ENCODE measurements around the gene PCDHA8. TPM values are rescaled to one million over a fixed set of nuclear protein-coding genes. Genes with fewer than 3 reads are reported as not detected.
"Not testable (repeated sequence)": the region's sequence is repeated elsewhere in the genome, so short reads cannot be mapped to it uniquely, and the experiment has no call there.

PCDHA8 gene, protein sequence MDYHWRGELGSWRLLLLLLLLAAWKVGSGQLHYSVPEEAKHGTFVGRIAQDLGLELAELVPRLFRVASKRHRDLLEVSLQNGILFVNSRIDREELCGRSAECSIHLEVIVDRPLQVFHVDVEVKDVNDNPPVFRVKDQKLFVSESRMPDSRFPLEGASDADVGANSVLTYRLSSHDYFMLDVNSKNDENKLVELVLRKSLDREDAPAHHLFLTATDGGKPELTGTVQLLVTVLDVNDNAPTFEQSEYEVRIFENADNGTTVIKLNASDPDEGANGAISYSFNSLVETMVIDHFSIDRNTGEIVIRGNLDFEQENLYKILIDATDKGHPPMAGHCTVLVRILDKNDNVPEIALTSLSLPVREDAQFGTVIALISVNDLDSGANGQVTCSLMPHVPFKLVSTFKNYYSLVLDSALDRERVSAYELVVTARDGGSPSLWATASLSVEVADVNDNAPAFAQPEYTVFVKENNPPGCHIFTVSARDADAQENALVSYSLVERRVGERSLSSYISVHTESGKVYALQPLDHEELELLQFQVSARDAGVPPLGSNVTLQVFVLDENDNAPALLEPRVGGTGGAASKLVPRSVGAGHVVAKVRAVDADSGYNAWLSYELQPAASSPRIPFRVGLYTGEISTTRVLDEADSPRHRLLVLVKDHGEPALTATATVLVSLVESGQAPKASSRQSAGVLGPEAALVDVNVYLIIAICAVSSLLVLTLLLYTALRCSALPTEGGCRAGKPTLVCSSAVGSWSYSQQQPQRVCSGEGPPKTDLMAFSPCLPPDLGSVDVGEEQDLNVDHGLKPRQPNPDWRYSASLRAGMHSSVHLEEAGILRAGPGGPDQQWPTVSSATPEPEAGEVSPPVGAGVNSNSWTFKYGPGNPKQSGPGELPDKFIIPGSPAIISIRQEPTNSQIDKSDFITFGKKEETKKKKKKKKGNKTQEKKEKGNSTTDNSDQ
- total RNA-seq (not detected), polyA plus RNA-seq (not detected)

GRCh38 chr5:140840978-140841962, at the start of gene PCDHA8:
Gene PCDHA8, plus strand, starts transcription at chr5:140841187. Its CDS starts 135 bp downstream, at chr5:140841322.
- H3K27ac Mint-ChIP-seq, result no peak within 1 kb of the TSS
- H3K4me3 ChIP-seq (ENCODE audit: low read depth, low read length), result no peak within 1 kb of the TSS
- H3K9me3 ChIP-seq (ENCODE audit: control insufficient read depth in 2 of 2, low read length in 2 of 2), result peaks cover 3 to 8% of the 10 kb centered on the region in 2 experiments
- peak within 1 kb of the TSS in 1 of 4 donors; percentile 24 for H3K4me3 Mint-ChIP-seq
- no peaks in the 10 kb centered on the region for H3K27me3 Mint-ChIP-seq
- no peak within 1 kb of the TSS for H3K27ac ChIP-seq (ENCODE audit: insufficient read depth, low read length, poor library complexity, severe bottlenecking)
- DNase-seq (peak in 1 of 3 donors; percentile 5), ATAC-seq (ENCODE audit: low read depth in 2 of 2) (no peak)
- H3K9me3 Mint-ChIP-seq, result peaks cover 0 to 21% (median 4%) of the 10 kb centered on the region in 7 donors
- no peaks in the 10 kb centered on the region for H3K27me3 ChIP-seq (ENCODE audit: control insufficient read depth, insufficient read depth, low read length)
- H3K4me1 ChIP-seq (ENCODE audit: control insufficient read depth, insufficient read depth, low read length, poor library complexity, severe bottlenecking), result no peaks in the 10 kb centered on the region
- no peaks in the 10 kb centered on the region for H3K4me1 Mint-ChIP-seq
- no peaks in the 10 kb centered on the region for H3K36me3 Mint-ChIP-seq
- no peaks in the 10 kb centered on the region for H3K36me3 ChIP-seq (ENCODE audit: control insufficient read depth, insufficient read depth, low read length)

GRCh38 chr5:140794595-140795258, 46.3 kb upstream of the PCDHA8 start, which contains the start of gene PCDHA2:
Gene PCDHA2, plus strand, starts transcription at chr5:140794852.
- H3K4me3 ChIP-seq (ENCODE audit: low read depth, low read length), result no peak within 1 kb of the TSS
- Mint-ChIP-seq H3K4me1 (no peaks in the 10 kb centered on the region), H3K36me3 (no peaks in the 10 kb centered on the region), H3K9me3 (peaks cover 2 to 48% (median 11%) of the 10 kb centered on the region in 7 donors), H3K27me3 (peaks cover 7% of the 10 kb centered on the region), H3K27ac (no peak within 1 kb of the TSS), H3K4me3 (no peak within 1 kb of the TSS)
- no peaks in the 10 kb centered on the region for H3K36me3 ChIP-seq (ENCODE audit: control insufficient read depth, insufficient read depth, low read length)
- DNase-seq (no peak), ATAC-seq (ENCODE audit: low read depth in 2 of 2) (no peak)
- H3K27ac ChIP-seq (ENCODE audit: insufficient read depth, low read length, poor library complexity, severe bottlenecking), result no peak within 1 kb of the TSS
- peaks cover 34 to 50% of the 10 kb centered on the region in 2 experiments for H3K9me3 ChIP-seq (ENCODE audit: control insufficient read depth in 2 of 2, low read length in 2 of 2)
- peaks cover 2% of the 10 kb centered on the region for H3K27me3 ChIP-seq (ENCODE audit: control insufficient read depth, insufficient read depth, low read length)
- no peaks in the 10 kb centered on the region for H3K4me1 ChIP-seq (ENCODE audit: control insufficient read depth, insufficient read depth, low read length, poor library complexity, severe bottlenecking)

GRCh38 chr5:140795259-140795641, 45.7 kb upstream of the PCDHA8 start:
- Histone ChIP-seq H3K4me1 (ENCODE audit: control insufficient read depth, insufficient read depth, low read length, poor library complexity, severe bottlenecking) (no peaks in the 10 kb centered on the region), H3K27me3 (ENCODE audit: control insufficient read depth, insufficient read depth, low read length) (peaks cover 2% of the 10 kb centered on the region), H3K36me3 (ENCODE audit: control insufficient read depth, insufficient read depth, low read length) (no peaks in the 10 kb centered on the region), H3K4me3 (ENCODE audit: low read depth, low read length) (no peak overlapping the region), H3K27ac (ENCODE audit: insufficient read depth, low read length, poor library complexity, severe bottlenecking) (no peak overlapping the region), H3K9me3 (ENCODE audit: control insufficient read depth in 2 of 2, low read length in 2 of 2) (peaks cover 34 to 45% of the 10 kb centered on the region in 2 experiments)
- ATAC-seq (ENCODE audit: low read depth in 2 of 2), result no peak
- Mint-ChIP-seq H3K4me3 (no peak overlapping the region), H3K27me3 (peaks cover 4% of the 10 kb centered on the region), H3K4me1 (no peaks in the 10 kb centered on the region), H3K27ac (no peak overlapping the region), H3K36me3 (no peaks in the 10 kb centered on the region), H3K9me3 (peaks cover 2 to 52% (median 11%) of the 10 kb centered on the region in 7 donors)
- DNase-seq, result no peak

DNA sequence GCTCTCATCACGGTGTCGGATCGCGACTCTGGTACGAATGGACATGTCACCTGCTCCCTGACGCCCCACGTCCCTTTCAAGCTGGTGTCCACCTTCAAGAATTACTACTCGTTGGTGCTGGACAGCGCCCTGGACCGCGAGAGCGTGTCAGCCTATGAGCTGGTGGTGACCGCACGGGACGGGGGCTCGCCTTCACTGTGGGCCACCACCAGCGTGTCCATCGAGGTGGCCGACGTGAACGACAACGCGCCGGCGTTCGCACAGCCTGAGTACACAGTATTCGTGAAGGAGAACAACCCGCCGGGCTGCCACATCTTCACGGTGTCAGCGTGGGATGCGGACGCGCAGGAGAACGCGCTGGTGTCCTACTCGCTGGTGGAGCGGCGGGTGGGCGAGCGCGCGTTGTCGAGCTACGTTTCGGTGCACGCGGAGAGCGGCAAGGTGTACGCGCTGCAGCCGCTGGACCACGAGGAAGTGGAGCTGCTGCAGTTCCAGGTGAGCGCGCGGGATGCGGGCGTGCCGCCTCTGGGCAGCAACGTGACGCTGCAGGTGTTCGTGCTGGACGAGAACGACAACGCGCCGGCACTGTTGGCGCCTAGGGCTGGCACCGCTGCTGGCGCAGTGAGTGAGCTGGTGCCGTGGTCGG, 44.8 kb upstream of the PCDHA8 start:
- H3K36me3 Mint-ChIP-seq; H3K36me3 ChIP-seq (ENCODE audit: control insufficient read depth, insufficient read depth, low read length); ATAC-seq (ENCODE audit: low read depth in 2 of 2); H3K4me3 ChIP-seq (ENCODE audit: low read depth, low read length); H3K27ac ChIP-seq (ENCODE audit: insufficient read depth, low read length, poor library complexity, severe bottlenecking); DNase-seq; H3K27ac Mint-ChIP-seq; H3K4me3 Mint-ChIP-seq; H3K27me3 Mint-ChIP-seq; H3K4me1 Mint-ChIP-seq; H3K27me3 ChIP-seq (ENCODE audit: control insufficient read depth, insufficient read depth, low read length); H3K4me1 ChIP-seq (ENCODE audit: control insufficient read depth, insufficient read depth, low read length, poor library complexity, severe bottlenecking): not testable (repeated sequence)
- peaks cover under 1 to 49% (median 12%) of the 10 kb centered on the region in 7 donors for H3K9me3 Mint-ChIP-seq
- peaks cover 33 to 53% of the 10 kb centered on the region in 2 experiments for H3K9me3 ChIP-seq (ENCODE audit: control insufficient read depth in 2 of 2, low read length in 2 of 2)

- H3K4me3 ChIP-seq (ENCODE audit: low read depth, low read length), result no peak overlapping the region
- H3K36me3 ChIP-seq (ENCODE audit: control insufficient read depth, insufficient read depth, low read length), result no peaks in the 10 kb centered on the region
- no peak overlapping the region for H3K27ac Mint-ChIP-seq
- ATAC-seq (ENCODE audit: low read depth in 2 of 2) (no peak), DNase-seq (no peak)
- H3K4me1 Mint-ChIP-seq, result no peaks in the 10 kb centered on the region
- H3K27me3 ChIP-seq (ENCODE audit: control insufficient read depth, insufficient read depth, low read length), result peaks cover 2% of the 10 kb centered on the region
- H3K36me3 Mint-ChIP-seq, result no peaks in the 10 kb centered on the region
- H3K27me3 Mint-ChIP-seq, result peaks cover 4% of the 10 kb centered on the region
- H3K4me1 ChIP-seq (ENCODE audit: control insufficient read depth, insufficient read depth, low read length, poor library complexity, severe bottlenecking), result no peaks in the 10 kb centered on the region
- H3K9me3 ChIP-seq (ENCODE audit: control insufficient read depth in 2 of 2, low read length in 2 of 2), result peaks cover 31 to 54% of the 10 kb centered on the region in 2 experiments
- peaks cover 0 to 46% (median 10%) of the 10 kb centered on the region in 7 donors for H3K9me3 Mint-ChIP-seq
- no peak overlapping the region for H3K27ac ChIP-seq (ENCODE audit: insufficient read depth, low read length, poor library complexity, severe bottlenecking)
- no peak overlapping the region for H3K4me3 Mint-ChIP-seq
Measured at GRCh38 chr5:140796718-140797095, 44.3 kb upstream of the PCDHA8 start.

DNA sequence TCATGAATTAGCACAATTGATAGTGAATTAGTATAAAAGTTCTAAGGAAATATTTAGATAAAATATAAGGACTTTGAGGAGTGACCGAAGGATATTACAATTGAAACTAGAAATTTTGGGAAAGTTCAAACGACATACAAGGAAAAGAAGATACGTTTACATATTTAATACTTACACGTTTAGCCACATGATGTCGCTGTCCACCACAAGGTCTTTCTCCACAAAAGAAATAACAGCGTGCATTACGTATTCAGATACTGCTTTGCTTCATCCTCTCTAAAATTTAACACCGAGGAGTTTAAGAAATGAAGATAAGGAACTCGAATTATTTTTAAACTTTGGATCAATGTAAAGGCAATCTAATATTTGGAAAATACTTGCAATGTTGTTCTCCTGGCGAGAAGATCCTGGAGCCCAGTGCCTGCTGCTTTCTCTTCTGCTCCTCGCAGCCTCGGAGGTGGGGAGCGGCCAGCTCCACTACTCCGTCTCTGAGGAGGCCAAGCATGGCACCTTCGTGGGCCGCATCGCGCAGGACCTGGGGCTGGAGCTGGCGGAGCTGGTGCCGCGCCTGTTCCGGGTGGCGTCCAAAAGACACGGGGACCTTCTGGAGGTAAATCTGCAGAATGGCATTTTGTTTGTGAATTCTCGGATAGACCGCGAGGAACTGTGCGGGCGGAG, 40.0 kb upstream of the PCDHA8 start, which contains the start of gene PCDHA3:
Gene PCDHA3 (plus strand): TSS at position 242 of the 678 bp plus-strand sequence.
- Histone ChIP-seq H3K9me3 (ENCODE audit: control insufficient read depth in 2 of 2, low read length in 2 of 2) (peaks cover 6 to 32% of the 10 kb centered on the region in 2 experiments), H3K27ac (ENCODE audit: insufficient read depth, low read length, poor library complexity, severe bottlenecking) (no peak within 1 kb of the TSS), H3K4me1 (ENCODE audit: control insufficient read depth, insufficient read depth, low read length, poor library complexity, severe bottlenecking) (no peaks in the 10 kb centered on the region), H3K27me3 (ENCODE audit: control insufficient read depth, insufficient read depth, low read length) (no peaks in the 10 kb centered on the region), H3K36me3 (ENCODE audit: control insufficient read depth, insufficient read depth, low read length) (no peaks in the 10 kb centered on the region), H3K4me3 (ENCODE audit: low read depth, low read length) (no peak within 1 kb of the TSS)
- ATAC-seq (ENCODE audit: low read depth in 2 of 2) (no peak), DNase-seq (peak in 1 of 3 donors; percentile 6)
- no peak within 1 kb of the TSS for H3K27ac Mint-ChIP-seq
- H3K36me3 Mint-ChIP-seq, result no peaks in the 10 kb centered on the region
- peaks cover 0 to 39% (median 10%) of the 10 kb centered on the region in 7 donors for H3K9me3 Mint-ChIP-seq
- peaks cover 5% of the 10 kb centered on the region for H3K27me3 Mint-ChIP-seq
- H3K4me1 Mint-ChIP-seq, result no peaks in the 10 kb centered on the region
- no peak within 1 kb of the TSS for H3K4me3 Mint-ChIP-seq
